IPS DF 6.9 (cell line): ENCODE data around the gene CDHR2.

Source experiments
- DNase-seq: peaks from one replicate; pipeline ENCODE4 v3.0.0-alpha.2; 2013; ENCODE audit warnings: low read depth, low spot score
- H3K27ac ChIP-seq: one replicate; pipeline ENCODE4 v1.5.1; 2013; ENCODE audit warnings: low read length, control low read depth
- H3K27me3 ChIP-seq: 2 replicates; pipeline ENCODE4 v1.6.1; 2013; ENCODE audit warnings: mild to moderate bottlenecking, low read length; ENCODE audit not compliant: control insufficient read depth, insufficient read depth
- H3K36me3 ChIP-seq: 2 replicates; pipeline ENCODE4 v1.6.1; 2013; ENCODE audit warnings: low read length; ENCODE audit not compliant: control insufficient read depth, insufficient read depth
- H3K4me1 ChIP-seq: 2 replicates; pipeline ENCODE4 v1.6.1; 2013; ENCODE audit warnings: low read length; ENCODE audit not compliant: control insufficient read depth, insufficient read depth
- H3K4me3 ChIP-seq: 2 replicates; pipeline ENCODE4 v1.5.1; 2013; ENCODE audit warnings: mild to moderate bottlenecking, low read length
- H3K9me3 ChIP-seq: 2 replicates; pipeline ENCODE4 v1.6.1; 2013; ENCODE audit warnings: low read length, inconsistent platforms; ENCODE audit not compliant: control insufficient read depth, insufficient read depth
- WGBS: extraction: QIAGEN DNeasy Blood & Tissue Kit; methylation state at CpG from one replicate; pipeline ENCODE4 v1.1.7; 2013; ENCODE audit warnings: mixed read lengths, missing lambda C conversion rate; ENCODE audit not compliant: insufficient read length, insufficient coverage; 5-methylcytosine and 5-hydroxymethylcytosine counted together

Gene CDHR2

DNA sequence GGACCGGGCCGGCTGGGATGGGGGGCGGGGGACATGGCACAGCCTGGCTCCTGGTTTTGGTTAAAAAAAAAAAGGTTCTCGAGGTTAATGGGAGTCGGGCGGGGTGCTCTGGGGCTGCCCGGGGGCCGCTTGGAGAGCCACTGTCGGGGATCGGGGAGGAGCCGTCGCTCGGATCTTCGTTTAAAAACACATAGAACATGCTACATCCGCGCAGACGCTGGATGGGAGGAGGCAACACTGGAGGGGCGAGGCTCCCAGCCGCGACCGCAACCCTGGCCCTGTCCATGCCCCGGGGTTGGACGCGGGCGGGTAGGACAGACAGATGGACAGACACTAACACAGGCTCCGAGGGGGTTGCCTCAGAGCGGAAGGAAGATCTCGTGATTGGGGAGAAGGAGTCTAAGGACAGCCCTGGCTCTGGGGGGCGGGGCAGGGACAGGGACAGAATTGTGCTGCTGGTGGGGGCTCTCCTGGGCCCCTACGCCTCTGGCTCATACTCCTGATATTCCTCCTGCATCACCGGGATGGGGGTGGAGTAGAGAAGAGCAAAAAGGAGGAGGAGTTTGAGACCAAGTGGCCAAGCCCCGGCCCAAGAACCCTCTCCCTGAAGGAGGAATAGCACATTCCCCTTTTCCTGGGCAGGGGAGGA lies 71.3 kb downstream of the CDHR2 start:
- Histone ChIP-seq H3K27ac (no peak overlapping the region), H3K27me3 (peaks cover 2% of the 10 kb centered on the region; the same call in 1 of the 2 replicates), H3K36me3 (no peaks in the 10 kb centered on the region), H3K4me3 (peak overlapping the region; percentile 8; the same call in 1 of the 2 replicates), H3K9me3 (no peaks in the 10 kb centered on the region), H3K4me1 (peaks cover 9% of the 10 kb centered on the region)
- DNase-seq, result no peak
- WGBS, result no CpG with 5 or more reads among the region's 32 CpGs

DNA sequence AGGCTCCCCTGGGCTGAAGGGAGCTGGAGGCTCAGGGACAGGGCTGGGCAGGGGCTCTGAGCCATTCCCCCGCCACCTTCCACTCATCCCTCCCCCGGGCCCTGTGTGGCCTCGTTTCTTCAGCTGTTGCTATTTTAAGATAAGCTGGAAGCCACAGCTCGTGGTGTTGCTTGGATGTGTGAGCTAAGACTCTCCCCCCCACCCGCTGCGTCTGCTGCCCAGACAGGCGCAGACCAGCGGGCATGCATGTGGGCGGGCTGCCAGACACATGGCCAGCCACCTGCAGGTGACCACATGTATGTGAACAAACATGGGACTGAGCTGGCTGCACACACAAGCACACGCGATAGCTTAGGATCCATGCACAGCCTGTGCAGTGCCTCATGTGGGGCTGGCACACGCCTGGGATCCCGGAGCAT lies 72.5 kb downstream of the CDHR2 start:
- no CpG with 5 or more reads among the region's 13 CpGs for WGBS
- no peak overlapping the region for H3K4me3 ChIP-seq
- H3K27ac ChIP-seq, result no peak overlapping the region
- DNase-seq, result no peak
- peaks cover 9% of the 10 kb centered on the region for H3K4me1 ChIP-seq
- H3K36me3 ChIP-seq, result no peaks in the 10 kb centered on the region
- no peaks in the 10 kb centered on the region for H3K9me3 ChIP-seq
- peaks cover 2% of the 10 kb centered on the region; the same call in 1 of the 2 replicates for H3K27me3 ChIP-seq

DNA sequence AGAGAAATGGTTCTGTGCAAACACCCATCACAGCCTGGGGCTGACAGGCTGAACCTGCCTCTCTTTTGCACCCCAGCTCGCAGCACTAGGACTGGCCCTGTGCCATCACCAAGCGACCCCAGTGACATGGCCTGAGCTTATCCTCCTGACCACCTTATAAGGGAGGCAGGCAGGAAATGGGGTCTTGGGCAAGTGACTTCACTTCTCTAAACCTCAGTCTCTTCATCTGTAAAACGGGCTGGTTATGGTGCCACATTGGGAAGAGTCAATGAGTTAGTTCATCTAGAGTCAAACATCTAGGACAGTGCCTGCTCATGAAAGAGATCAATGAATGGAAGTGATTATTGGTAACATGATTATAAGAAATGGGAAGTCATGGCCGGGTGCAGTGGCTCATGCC lies 75.0 kb downstream of the CDHR2 start:
- Histone ChIP-seq H3K27me3 (peaks cover 2% of the 10 kb centered on the region; the same call in 1 of the 2 replicates), H3K9me3 (no peaks in the 10 kb centered on the region), H3K27ac (no peak overlapping the region), H3K4me3 (no peak overlapping the region), H3K4me1 (peaks cover 6% of the 10 kb centered on the region), H3K36me3 (no peaks in the 10 kb centered on the region)
- no peak for DNase-seq
- WGBS, result no CpG with 5 or more reads among the region's 4 CpGs

DNA sequence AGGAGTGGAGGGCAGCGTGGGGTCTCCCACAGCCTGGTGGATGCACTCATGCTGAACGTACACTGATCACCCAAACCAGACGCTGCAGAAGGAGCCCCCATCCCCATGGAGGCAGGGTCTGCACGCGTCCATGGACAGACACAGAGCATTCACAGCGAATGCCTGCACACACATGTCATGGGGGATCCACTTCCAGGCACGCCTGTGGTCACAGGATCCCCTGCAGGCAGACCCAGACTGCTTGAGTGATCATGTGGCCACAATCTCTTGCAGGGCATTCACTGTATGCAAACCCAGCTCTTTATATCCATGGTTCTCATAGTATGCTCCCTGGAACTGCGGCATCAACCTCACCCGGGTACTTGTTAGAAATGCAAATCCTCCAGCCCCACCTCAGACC lies 75.8 kb downstream of the CDHR2 start:
- H3K27me3 ChIP-seq, result no peaks in the 10 kb centered on the region; the same call in 1 of the 2 replicates
- H3K36me3 ChIP-seq, result no peaks in the 10 kb centered on the region
- no peaks in the 10 kb centered on the region for H3K9me3 ChIP-seq
- no CpG with 5 or more reads among the region's 9 CpGs for WGBS
- DNase-seq, result no peak
- no peak overlapping the region for H3K4me3 ChIP-seq
- peaks cover 1% of the 10 kb centered on the region; the same call in 1 of the 2 replicates for H3K4me1 ChIP-seq
- no peak overlapping the region for H3K27ac ChIP-seq

DNA sequence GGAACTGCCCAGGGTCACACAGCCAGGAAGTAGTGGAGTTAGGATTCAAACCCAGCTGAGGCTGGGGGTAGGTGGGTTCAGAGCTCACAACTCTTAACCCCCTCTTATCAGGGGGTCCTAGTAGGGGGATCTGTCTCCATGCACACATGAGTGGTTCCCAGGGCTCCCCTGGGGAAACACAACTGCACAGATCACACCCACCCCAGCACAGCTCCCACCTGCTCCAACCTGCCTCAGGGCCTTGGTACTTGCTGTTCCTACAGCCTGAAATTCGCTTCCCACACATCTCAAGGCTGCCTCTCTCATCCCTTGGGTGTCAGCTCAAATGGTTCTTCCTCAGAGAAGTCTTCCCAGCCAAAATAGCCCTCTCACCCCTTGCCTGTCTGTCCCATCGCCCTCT lies 76.4 kb downstream of the CDHR2 start:
- Histone ChIP-seq H3K9me3 (no peaks in the 10 kb centered on the region), H3K27ac (no peak overlapping the region), H3K4me3 (no peak overlapping the region), H3K4me1 (no peaks in the 10 kb centered on the region), H3K27me3 (no peaks in the 10 kb centered on the region; the same call in 1 of the 2 replicates), H3K36me3 (no peaks in the 10 kb centered on the region)
- WGBS, result no CpG with 5 or more reads among the region's 2 CpGs
- DNase-seq, result no peak

DNA sequence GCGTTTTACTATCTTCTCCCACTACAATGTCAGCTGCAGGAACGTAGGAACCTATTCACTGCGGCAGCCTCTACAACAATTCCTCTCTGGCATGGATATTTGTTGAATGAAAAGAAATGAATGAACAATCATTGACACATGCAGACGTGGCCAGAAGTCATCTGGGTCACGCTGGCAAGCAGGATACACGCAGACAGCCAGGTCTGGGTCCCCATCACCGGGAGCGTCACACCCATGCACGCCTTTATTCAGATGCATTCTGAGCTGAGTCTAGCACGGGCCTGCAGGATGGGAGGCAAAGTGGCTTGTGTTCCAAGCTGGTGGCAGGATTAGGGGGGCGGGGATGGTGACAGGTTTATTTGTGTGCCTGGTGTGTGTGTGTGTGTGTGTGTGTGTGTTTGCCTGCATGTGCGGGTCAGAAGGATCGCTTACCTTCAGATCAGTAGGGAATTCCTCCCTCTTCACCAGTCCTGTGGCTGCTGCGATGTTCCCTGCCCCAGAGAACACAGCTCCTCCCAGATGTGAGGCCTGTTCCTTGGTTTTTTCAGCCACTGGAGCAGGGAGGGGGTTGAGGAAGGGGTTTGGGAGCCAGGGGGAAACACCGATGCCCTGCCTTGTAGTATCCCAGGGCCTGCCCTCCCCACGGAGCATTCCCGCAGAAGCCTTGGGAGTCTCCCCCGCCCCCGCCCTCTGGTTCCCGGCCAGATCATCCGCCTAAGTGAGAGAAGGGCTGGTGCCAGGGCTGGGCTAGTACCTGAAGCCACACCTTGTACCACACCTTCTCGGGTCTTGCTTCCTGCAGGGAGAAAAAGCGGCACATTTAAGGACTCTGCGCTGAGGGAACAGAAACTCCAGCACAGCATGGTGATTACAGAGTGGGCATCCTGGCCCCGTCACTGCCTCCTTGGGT lies 77.1 kb downstream of the CDHR2 start:
- Histone ChIP-seq H3K27me3 (peaks cover 4% of the 10 kb centered on the region; the same call in 1 of the 2 replicates), H3K4me1 (no peaks in the 10 kb centered on the region), H3K36me3 (no peaks in the 10 kb centered on the region), H3K9me3 (no peaks in the 10 kb centered on the region), H3K27ac (no peak overlapping the region), H3K4me3 (no peak overlapping the region)
- no CpG with 5 or more reads among the region's 25 CpGs for WGBS
- DNase-seq, result no peak

DNA sequence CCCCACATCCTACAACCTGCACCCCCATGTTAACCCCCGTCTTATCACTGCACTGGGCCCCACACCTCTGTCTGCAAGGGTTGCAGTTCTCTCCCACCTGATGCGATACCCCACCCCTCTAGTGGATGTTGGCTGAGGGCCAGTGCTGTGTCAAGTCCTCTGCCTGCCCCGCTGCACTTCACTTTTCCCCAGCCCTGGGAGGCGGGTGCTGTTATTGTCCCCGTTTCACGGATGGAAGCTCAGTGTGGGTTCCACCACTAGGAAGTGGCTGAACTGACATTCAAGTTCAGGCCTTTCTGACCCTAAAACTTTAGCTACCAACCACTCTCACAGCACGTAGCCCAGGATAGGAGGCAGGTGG lies 77.7 kb downstream of the CDHR2 start:
- no CpG with 5 or more reads among the region's 7 CpGs for WGBS

DNA sequence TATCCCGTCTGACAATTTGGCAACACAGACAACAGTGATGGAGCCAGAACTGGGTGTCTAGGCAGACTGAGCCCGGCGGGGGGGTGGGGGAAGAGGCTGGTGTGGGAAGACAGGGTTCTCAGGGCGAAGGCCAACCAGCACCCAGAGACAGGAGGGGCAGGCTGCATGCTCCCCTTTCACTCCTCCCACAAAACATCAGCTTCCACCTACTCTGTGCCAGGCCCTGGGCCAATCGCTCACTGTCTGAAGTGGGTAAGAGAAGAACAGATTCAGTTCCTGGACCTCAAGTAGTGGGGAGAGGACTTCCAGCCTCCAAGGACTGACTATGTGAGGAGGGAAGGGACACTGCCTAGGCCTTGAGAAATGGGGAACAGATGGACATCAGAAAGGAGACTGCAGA lies 78.4 kb downstream of the CDHR2 start:
- no peak for DNase-seq
- no CpG with 5 or more reads among the region's 5 CpGs for WGBS
- peaks cover 5% of the 10 kb centered on the region; the same call in 1 of the 2 replicates for H3K27me3 ChIP-seq
- no peak overlapping the region for H3K27ac ChIP-seq
- H3K36me3 ChIP-seq, result no peaks in the 10 kb centered on the region
- H3K4me1 ChIP-seq, result no peaks in the 10 kb centered on the region
- H3K9me3 ChIP-seq, result no peaks in the 10 kb centered on the region
- no peak overlapping the region for H3K4me3 ChIP-seq

More for the DNA sequence above, 77.7 kb downstream of the CDHR2 start:
- no peak for DNase-seq
- Histone ChIP-seq H3K4me1 (no peaks in the 10 kb centered on the region), H3K27me3 (peaks cover 5% of the 10 kb centered on the region; the same call in 1 of the 2 replicates), H3K9me3 (no peaks in the 10 kb centered on the region), H3K36me3 (no peaks in the 10 kb centered on the region), H3K27ac (no peak overlapping the region), H3K4me3 (no peak overlapping the region)

DNA sequence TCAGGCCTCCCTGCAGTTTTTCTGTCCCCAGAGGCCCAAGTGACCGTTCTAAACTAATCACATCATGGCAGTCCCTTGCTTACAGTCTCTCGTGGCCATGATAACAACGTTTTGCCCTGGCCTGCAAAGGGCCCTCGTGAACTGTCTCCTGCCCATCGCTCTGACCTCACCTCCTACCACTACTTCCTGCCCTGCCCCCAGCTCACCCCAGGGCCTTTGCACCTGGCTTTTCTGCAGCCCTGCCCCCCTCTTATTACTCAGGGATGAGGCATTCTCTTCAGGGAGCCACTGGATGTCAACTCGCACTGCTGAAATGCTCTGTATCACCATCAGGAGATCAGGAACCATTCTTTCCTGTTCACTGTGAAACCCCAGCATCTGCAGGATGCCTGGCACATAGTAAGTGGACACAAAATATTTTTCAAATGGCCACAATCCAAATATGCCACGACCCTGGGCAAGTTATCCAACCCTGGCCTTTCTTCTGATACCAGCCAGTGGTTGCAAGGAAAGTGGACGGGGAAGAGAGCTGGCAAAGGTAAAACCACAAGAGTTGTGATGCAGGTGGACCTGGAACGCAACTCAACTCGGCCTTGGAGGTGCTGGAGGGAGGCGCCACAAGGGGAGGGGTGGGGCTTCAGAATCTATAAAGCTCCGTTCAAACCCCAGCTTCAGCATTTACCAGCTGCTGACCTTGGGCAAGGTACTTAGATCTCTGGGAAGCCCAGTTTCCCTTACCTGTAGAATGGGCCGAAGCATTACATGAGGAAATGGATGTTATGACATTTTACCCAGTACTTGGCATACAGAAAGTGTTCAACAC lies 79.5 kb downstream of the CDHR2 start:
- H3K36me3 ChIP-seq, result no peaks in the 10 kb centered on the region
- H3K9me3 ChIP-seq, result no peaks in the 10 kb centered on the region
- H3K27ac ChIP-seq, result no peak overlapping the region
- no peak for DNase-seq
- H3K4me3 ChIP-seq, result no peak overlapping the region
- WGBS, result no CpG with 5 or more reads among the region's 13 CpGs
- no peaks in the 10 kb centered on the region for H3K4me1 ChIP-seq
- H3K27me3 ChIP-seq, result peaks cover 5% of the 10 kb centered on the region; the same call in 1 of the 2 replicates

DNA sequence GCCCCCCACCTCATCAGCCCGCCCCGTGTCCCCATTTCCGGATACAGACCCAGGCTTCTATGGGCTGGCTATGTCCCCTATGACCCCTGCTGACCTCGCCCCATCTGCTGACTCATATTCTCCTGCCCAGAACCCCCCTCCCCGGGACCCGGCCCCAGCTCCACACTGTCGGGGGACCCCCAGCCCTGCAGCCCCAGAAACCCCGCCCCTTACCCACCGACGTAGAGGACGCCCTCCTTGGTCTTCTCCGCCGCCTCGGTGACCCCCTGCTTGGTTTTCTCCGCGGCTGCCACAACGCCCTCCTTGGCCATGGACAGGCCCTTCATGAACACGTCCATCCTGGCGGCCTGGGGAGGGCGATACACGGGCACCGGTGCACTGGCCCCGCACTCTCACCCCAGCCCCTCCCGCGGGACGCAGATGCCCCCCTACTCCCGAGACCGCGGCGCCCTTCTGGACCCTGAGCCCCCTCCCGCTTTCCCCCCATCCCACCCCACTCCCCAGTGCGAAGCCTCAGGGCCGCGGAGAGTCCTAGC lies 80.2 kb downstream of the CDHR2 start:
- DNase-seq, result no peak
- H3K36me3 ChIP-seq, result no peaks in the 10 kb centered on the region
- H3K4me3 ChIP-seq, result peak overlapping the region; percentile 51
- no peaks in the 10 kb centered on the region for H3K4me1 ChIP-seq
- H3K27ac ChIP-seq, result no peak overlapping the region
- no peaks in the 10 kb centered on the region for H3K9me3 ChIP-seq
- WGBS, result no CpG with 5 or more reads among the region's 34 CpGs
- H3K27me3 ChIP-seq, result peaks cover 5% of the 10 kb centered on the region; the same call in 1 of the 2 replicates
